ENCODE data around the gene USF3.

USF3 gene

GRCh38 chr3:113695786-113696645 lies at the start of gene USF3:
Gene USF3, minus strand, starts transcription at chr3:113696642. Its CDS starts 21,764 bp downstream, at chr3:113674878.
- DNase-seq (ENCODE audit: low read depth, low spot score): peak; percentile 67

- peak; percentile 86 for DNase-seq (ENCODE audit: low read depth, low spot score)
Measured at GRCh38 chr3:113745756-113746547, 49.5 kb upstream of the USF3 start, which contains the start of gene NAA50. Gene NAA50, minus strand, starts transcription at chr3:113746249. Its CDS starts 300 bp downstream, at chr3:113745949.

DNA sequence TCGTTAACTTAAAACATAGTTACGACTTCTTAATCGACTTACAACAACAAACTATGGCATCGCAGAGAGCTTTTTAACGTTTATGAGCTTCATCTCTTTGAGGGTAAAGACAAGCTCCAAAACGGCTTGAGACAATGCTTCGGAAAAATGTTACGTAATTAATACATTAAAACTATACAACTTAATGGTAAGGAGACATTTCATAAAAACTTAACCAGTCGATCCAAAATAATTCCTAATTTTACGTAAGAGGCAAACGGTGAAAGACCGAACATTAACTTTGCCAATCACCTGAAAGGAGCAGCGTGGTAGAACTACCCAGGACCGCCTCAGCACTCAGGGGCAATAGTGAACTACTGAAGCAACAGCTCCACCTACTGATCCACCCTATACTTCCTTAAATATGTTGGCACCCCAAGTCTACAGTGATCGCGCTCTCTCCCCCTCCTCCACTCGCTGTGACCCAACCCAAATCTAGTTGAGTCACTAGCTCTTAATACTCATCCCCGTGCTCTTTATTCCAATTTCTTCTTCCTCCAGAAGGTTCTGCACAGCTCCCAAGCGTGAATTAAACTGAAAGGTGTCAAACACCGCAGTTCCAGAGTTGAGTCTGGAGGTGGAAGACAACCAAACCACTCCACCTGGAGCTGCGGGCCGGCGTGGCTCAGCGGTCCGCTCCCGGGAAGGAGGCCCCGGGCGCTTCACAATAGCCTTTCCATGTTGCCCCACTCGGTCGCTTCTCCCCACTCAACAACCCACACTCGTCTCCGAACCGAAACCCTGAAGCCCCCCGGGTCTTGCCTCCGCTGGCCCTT lies 48.7 kb upstream of the USF3 start:
- peak; percentile 52 for DNase-seq (ENCODE audit: low read depth, low spot score)

- DNase-seq (ENCODE audit: low read depth, low spot score): no peak
Measured at GRCh38 chr3:113743006-113743630, 46.7 kb upstream of the USF3 start.

- no peak for DNase-seq (ENCODE audit: low read depth, low spot score)
Measured at GRCh38 chr3:113741620-113742019, 45.2 kb upstream of the USF3 start.

DNA sequence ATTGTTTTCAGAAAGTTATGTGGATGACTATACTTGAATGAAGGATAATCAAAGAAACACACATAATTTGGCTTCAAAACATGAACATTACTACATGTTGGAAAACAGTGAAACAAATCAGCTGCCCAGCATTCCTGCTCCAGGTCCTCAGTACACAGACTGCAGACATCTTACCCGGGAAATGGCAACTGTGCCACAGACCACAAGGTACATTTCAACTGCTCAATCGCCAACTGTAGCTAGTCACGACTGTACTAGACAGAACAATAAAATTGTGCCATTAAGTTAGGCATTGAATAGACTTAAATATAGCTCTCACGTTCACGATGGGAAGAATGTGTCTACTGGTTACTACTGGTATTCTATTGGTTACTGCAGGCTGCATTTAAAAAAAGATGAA lies 44.6 kb upstream of the USF3 start:
- DNase-seq (ENCODE audit: low read depth, low spot score): no peak

DNA sequence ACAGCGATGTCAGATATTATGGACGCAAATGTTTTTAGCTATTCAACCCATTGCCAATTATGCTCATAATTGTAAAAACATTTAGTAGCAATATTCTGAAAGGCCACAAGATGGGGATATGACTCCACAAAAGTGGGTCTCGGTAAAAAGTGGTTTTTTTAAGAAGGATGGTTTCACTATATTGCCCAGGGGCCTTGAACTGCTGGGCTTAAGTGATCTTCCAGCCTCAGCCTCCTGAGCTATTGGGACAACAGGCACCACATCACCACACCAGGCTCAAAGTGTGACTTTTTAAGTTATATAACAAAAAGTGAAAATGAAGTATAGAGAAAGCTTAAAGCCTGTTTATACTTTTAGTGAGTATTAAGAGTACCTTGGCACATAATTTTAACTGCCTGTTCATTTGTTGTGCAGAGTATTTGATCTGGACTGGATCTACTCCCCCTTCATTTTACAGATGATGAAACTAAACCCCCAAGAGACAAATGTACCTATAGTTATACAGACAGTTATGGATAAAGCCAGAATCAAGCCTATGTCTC lies 40.2 kb upstream of the USF3 start:
- DNase-seq (ENCODE audit: low read depth, low spot score): no peak

GRCh38 chr3:113731694-113732093 lies 35.3 kb upstream of the USF3 start:
- DNase-seq (ENCODE audit: low read depth, low spot score): no peak

- no peak for DNase-seq (ENCODE audit: low read depth, low spot score)
Measured at GRCh38 chr3:113730550-113730949, 34.1 kb upstream of the USF3 start.

DNA sequence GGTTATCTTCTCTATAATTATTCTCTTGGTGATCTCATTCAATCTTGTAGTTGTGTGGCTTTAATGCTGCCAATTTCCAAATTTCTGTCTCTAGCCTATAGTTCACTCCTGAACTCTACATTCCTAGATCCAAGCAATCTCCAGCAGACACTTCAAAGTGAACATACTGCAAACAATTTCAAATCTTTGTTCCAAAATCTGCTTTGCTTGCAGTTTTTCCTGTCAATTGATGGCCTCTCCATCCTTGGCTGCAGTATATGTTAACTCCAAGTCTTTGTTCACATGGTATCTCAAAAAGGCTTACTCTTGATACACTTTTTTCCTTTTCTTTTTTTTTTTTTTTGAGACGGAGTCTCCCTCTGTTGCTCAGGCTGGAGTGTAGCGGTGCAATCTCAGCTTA lies 32.2 kb upstream of the USF3 start:
- no peak for DNase-seq (ENCODE audit: low read depth, low spot score)

DNA sequence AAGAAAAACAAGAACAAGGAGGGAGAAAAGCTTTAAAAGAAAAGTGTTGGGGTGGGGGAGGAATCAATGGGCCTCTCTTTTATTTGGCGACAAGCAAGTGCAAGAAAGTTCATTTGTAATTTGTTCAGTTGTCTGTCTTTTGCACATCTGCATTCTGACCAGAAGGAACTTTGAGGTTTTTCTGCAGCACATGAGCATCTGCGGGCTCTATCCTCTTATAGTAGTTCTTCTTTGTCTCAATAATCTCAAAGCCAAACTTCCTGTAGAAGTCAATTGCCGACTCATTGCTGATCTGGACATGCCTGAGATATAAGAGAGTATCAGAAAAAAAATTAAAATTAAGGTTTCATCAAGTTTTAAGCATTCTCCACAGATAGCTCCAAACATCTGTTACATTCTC lies 25.2 kb upstream of the USF3 start:
- DNase-seq (ENCODE audit: low read depth, low spot score): no peak

- DNase-seq (ENCODE audit: low read depth, low spot score): no peak
Measured at GRCh38 chr3:113719758-113720157, 23.3 kb upstream of the USF3 start.

GRCh38 chr3:113719294-113719693 lies 22.9 kb upstream of the USF3 start:
- no peak for DNase-seq (ENCODE audit: low read depth, low spot score)

GRCh38 chr3:113717818-113718217 lies 21.4 kb upstream of the USF3 start:
- no peak for DNase-seq (ENCODE audit: low read depth, low spot score)

GRCh38 chr3:113717308-113717707 lies 20.9 kb upstream of the USF3 start:
- no peak for DNase-seq (ENCODE audit: low read depth, low spot score)

GRCh38 chr3:113714702-113715101 lies 18.3 kb upstream of the USF3 start:
- no peak for DNase-seq (ENCODE audit: low read depth, low spot score)

- no peak for DNase-seq (ENCODE audit: low read depth, low spot score)
Measured at GRCh38 chr3:113712129-113712528, 15.7 kb upstream of the USF3 start.

DNA sequence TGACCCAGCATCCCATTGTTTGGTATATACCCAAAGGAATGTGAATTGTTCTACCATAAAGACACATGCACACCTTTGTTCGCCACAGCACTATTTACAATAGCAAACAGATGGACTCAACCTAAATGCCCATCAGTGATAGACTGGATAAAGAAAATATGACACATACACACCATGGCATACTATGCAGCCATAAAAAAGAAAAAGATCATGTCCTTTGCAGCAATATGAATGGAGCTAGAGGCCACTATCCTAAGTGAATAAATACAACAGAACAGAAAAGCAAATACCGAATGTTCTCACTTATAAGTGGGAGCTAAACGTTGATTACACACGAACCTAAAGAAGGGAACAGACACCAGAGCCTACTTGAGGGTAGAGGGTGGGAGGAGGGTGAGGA lies 11.4 kb upstream of the USF3 start:
- no peak for DNase-seq (ENCODE audit: low read depth, low spot score)

- no peak for DNase-seq (ENCODE audit: low read depth, low spot score)
Measured at GRCh38 chr3:113698956-113699355, 2.5 kb upstream of the USF3 start.

GRCh38 chr3:113698213-113698742 lies 1.8 kb upstream of the USF3 start:
- DNase-seq (ENCODE audit: low read depth, low spot score): no peak

All from activated naive CD8-positive, alpha-beta T cell treated with anti-CD3 and anti-CD28 coated beads, Interleukin-2, amount 50 U/mL, for 16 hours (primary cell).